ENCODE measurements around the gene PANX2.

- TF ChIP-seq ZNF331 (CRISPR knock-in tag; IDR thresholded peaks at IDR 0.05; ENCODE audit: low read depth) = no peak
- TF ChIP-seq CTCF (conservative IDR thresholded peaks at IDR 0.05; ENCODE audit: low read depth in 2 of 2) = no peak
- TF ChIP-seq EZH2 (IDR thresholded peaks at IDR 0.05; ENCODE audit: low read depth, unreplicated experiment) = no peak
- TF ChIP-seq REST (IDR thresholded peaks at IDR 0.05; ENCODE audit: unreplicated experiment) = no peak
- no peak for TF ChIP-seq NANOG (IDR thresholded peaks at IDR 0.05; ENCODE audit: borderline replicate concordance)
- TF ChIP-seq ETS1 (IDR thresholded peaks at IDR 0.05) = no peak
- no peak for TF ChIP-seq EZH2phosphoT487 (IDR thresholded peaks at IDR 0.05; ENCODE audit: unreplicated experiment)
These were observed 29.9 kb upstream of the PANX2 start for GRCh38 chr22:50140615-50141014.
